GM08714 (cell line): ENCODE data around the gene NPFFR2.

Experiments
- H3K4me3 ChIP-seq: fragments of 200-500 bp; sonication (Bioruptor generic); 2 replicates; pipeline ENCODE4 v1.5.1; 2014; ENCODE audit warnings: mild to moderate bottlenecking, low read length, inconsistent platforms
- ZNF274 ChIP-seq: IDR thresholded peaks from 2 replicates; pipeline ENCODE4 v1.6.1; 2012; ENCODE audit warnings: mild to moderate bottlenecking, low read depth, low read length

Gene NPFFR2

DNA sequence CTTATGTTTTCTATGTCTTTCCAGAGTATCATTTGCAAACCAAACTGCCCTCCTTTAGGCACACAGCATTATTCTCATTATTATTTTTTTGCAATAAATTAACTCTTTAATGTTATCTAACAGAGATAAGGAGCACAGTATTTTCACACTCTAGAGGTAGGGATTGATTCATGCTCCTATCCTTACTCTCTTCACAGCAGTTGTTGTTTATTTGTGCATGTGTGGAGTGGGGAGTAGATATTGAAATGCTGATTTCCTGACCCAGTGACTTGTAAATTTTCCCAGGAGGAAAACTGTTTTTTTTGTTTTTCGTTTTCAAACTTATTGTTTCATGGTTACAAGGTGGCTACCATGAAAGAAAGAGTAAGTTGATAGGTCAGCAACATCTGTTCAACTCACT is 140.0 kb downstream of the NPFFR2 start:
- no peak overlapping the region for H3K4me3 ChIP-seq
- TF ChIP-seq ZNF274 = no peak

GRCh38 chr4:72179342-72179741 is 147.5 kb downstream of the NPFFR2 start:
- TF ChIP-seq ZNF274 = no peak
- H3K4me3 ChIP-seq = no peak overlapping the region

- TF ChIP-seq ZNF274 = no peak
- no peak overlapping the region for H3K4me3 ChIP-seq
Measured at GRCh38 chr4:72186714-72187113, 154.9 kb downstream of the NPFFR2 start.

DNA sequence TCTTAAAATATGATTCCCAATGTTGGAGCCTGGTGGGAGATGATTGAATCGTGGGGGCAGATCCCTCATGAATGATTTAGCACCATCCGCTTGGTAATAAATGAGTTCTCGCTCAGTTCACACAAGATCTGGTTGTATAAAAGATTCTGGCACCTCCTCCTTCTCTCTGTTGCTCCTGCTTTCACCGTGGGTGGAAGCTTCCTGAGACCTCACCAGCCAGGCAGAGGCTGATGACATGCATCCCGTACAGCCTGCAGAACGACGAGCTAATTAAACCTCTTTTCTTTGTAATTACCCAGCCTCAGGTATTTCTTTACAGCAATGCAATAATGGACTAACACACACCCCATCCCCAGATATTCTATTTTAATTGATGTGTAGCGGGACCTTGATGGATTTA is 162.2 kb downstream of the NPFFR2 start:
- TF ChIP-seq ZNF274 = no peak

DNA sequence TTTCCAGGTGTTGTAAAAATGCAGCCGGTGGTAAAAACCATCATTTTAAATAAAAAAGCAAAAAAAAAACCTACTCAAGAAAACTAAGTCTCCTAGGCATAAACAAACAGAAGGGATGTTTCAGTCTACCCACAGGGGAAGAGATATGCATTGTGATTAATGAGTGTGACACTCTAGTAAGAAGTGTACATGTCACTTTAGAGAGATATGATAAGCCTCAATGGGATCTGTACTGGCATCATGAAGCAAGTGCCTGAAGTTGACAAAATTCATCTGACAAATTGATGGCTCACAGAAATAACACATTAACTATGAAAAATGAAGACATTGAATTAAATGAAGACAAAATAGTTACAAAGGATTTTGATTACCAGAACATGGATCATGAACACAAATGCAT is 162.7 kb downstream of the NPFFR2 start:
- H3K4me3 ChIP-seq = no peak overlapping the region

More for the DNA sequence above, 162.2 kb downstream of the NPFFR2 start:
- no peak overlapping the region for H3K4me3 ChIP-seq

More for the DNA sequence above, 162.7 kb downstream of the NPFFR2 start:
- no peak for TF ChIP-seq ZNF274
